Lung (tissue), 12 donors: ENCODE data around the gene GTF2I. TPM values are rescaled to one million over a fixed set of nuclear protein-coding genes. Genes with fewer than 3 reads are reported as not detected.
"Not testable (repeated sequence)": the region's sequence is repeated elsewhere in the genome, so short reads cannot be mapped to it uniquely, and the experiment has no call there.

Experiments used
- ATAC-seq: fragments of 200-7000 bp; cut with Tn5 transposase; one replicate; pipeline ENCODE4 v1.9.1; 2020; ENCODE audit warnings: moderate number of reproducible peaks; ENCODE audit not compliant: insufficient read depth, low FRiP score
- DNase-seq, 3 donors: peaks; one replicate each; pipeline ENCODE4 v3.0.0-alpha.2; 2013 to 2017
- H3K27ac ChIP-seq, 2 donors: one replicate each; pipeline ENCODE4 v1.5.1; 2013; ENCODE audit warnings: mild to moderate bottlenecking in 2 of 2, moderate library complexity in 2 of 2, control low read depth in 1 of 2, inconsistent platforms in 1 of 2, low read depth in 1 of 2, low read length in 1 of 2
- H3K27me3 ChIP-seq, 3 donors: one replicate each; pipeline ENCODE4 v1.5.1; 2013; ENCODE audit warnings: low read length in 2 of 3; ENCODE audit not compliant: control insufficient read depth in 3 of 3, insufficient read depth in 3 of 3
- H3K36me3 ChIP-seq, 4 donors: one replicate each; pipeline ENCODE4 v1.5.1; 2013; ENCODE audit warnings: low read length in 4 of 4, mild to moderate bottlenecking in 1 of 4, moderate library complexity in 1 of 4; ENCODE audit not compliant: control insufficient read depth in 4 of 4, insufficient read depth in 4 of 4
- H3K4me1 ChIP-seq, 5 donors: one replicate each; pipeline ENCODE4 v1.5.1; 2013; ENCODE audit warnings: low read length in 5 of 5, mild to moderate bottlenecking in 2 of 5, moderate library complexity in 1 of 5; ENCODE audit not compliant: control insufficient read depth in 5 of 5, insufficient read depth in 5 of 5
- H3K4me3 ChIP-seq: one replicate; pipeline ENCODE4 v1.5.1; 2013; ENCODE audit warnings: mild to moderate bottlenecking, control low read depth, moderate library complexity
- H3K9ac ChIP-seq, 2 donors: one replicate each; pipeline ENCODE4 v1.5.1; 2013; ENCODE audit warnings: low read length in 2 of 2, control low read depth in 1 of 2; ENCODE audit not compliant: insufficient read depth in 1 of 2
- H3K9me3 ChIP-seq, 4 donors: one replicate each; pipeline ENCODE4 v1.5.1; 2013; ENCODE audit warnings: low read length in 3 of 4, mild to moderate bottlenecking in 1 of 4, moderate library complexity in 1 of 4; ENCODE audit not compliant: control insufficient read depth in 4 of 4, insufficient read depth in 3 of 4
- WGBS, 2 donors: extraction: QIAGEN DNeasy Blood & Tissue Kit; methylation state at CpG; one replicate each; pipeline ENCODE4 v1.1.7; 2013; 5-methylcytosine and 5-hydroxymethylcytosine counted together
- polyA plus RNA-seq, 2 donors: library from polyadenylated mRNA; stranded (reverse); fragments of 200-250 nt; gene quantifications; one replicate each; pipeline ENCODE4 v1.2.1, GENCODE V29; 2013
- total RNA-seq, 2 donors: library from RNA; depleted of rRNA in 1 of 2; stranded (reverse); fragments of >200 nt in 1 of 2; gene quantifications; one replicate each; pipeline ENCODE4 v1.2.1, GENCODE V29; 2014 to 2021
- TF ChIP-seq, protein P1 (sequence below): IDR thresholded peaks from 2 replicates; pipeline ENCODE4 v1.5.1; 2012; ENCODE audit warnings: mild to moderate bottlenecking; ENCODE audit errors: control extremely low read depth, extremely low read depth
- donor health status: control.
- donor health status: control.
- donor health status: Bipolar disorder and iron deficiency.
- donor health status: healthy.
- donor health status: DM: yes; HTN: yes; CAD: no.

Gene GTF2I
- total and polyA plus RNA-seq, 4 donors: 27.7 to 353 (median 138) TPM

DNA sequence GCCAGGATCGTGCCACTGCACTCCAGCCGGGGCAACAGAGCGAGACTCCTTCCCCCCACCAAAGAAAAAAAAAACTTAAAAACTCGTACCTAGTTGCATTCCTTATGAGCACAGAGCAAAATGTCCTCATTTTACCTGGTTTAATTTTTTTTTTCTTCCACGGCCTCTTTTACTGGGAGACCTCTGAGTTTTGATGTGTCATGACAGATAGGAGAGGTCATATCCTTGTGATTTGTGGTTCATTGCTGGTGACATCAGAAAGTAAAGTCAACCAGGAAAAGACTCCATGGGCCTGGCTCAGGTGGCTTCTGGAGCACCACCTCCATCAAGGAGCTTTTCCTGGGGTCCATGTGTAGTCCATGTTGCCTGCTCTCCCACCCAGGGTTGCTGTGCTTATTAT, 26.3 kb downstream of the GTF2I start:
- Histone ChIP-seq H3K4me3 (no peak overlapping the region), H3K9ac (no peak overlapping the region), H3K9me3 (no peaks in the 10 kb centered on the region), H3K4me1 (peaks cover 0 to 9% (median 0%) of the 10 kb centered on the region in 5 donors), H3K36me3 (no peaks in the 10 kb centered on the region), H3K27ac (no peak overlapping the region), H3K27me3 (no peaks in the 10 kb centered on the region)
- 91 to 92% methylated on average over 5 of the region's 5 CpGs for WGBS, 2 donors
- DNase-seq: no peak
- no peak for ATAC-seq
- TF ChIP-seq, protein P1, sequence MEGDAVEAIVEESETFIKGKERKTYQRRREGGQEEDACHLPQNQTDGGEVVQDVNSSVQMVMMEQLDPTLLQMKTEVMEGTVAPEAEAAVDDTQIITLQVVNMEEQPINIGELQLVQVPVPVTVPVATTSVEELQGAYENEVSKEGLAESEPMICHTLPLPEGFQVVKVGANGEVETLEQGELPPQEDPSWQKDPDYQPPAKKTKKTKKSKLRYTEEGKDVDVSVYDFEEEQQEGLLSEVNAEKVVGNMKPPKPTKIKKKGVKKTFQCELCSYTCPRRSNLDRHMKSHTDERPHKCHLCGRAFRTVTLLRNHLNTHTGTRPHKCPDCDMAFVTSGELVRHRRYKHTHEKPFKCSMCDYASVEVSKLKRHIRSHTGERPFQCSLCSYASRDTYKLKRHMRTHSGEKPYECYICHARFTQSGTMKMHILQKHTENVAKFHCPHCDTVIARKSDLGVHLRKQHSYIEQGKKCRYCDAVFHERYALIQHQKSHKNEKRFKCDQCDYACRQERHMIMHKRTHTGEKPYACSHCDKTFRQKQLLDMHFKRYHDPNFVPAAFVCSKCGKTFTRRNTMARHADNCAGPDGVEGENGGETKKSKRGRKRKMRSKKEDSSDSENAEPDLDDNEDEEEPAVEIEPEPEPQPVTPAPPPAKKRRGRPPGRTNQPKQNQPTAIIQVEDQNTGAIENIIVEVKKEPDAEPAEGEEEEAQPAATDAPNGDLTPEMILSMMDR: no peak

- H3K36me3 ChIP-seq: peaks cover 0 to 2% (median 1%) of the 10 kb centered on the region in 4 donors
- ATAC-seq (no peak), DNase-seq (no peak)
- peaks cover 0 to 9% (median 0%) of the 10 kb centered on the region in 5 donors for H3K4me1 ChIP-seq
- no peaks in the 10 kb centered on the region for H3K27me3 ChIP-seq
- 74 to 90% methylated on average over 11 of the region's 11 CpGs for WGBS, 2 donors
- TF ChIP-seq, protein P1: no peak
- no peaks in the 10 kb centered on the region for H3K9me3 ChIP-seq
- no peak overlapping the region for H3K4me3 ChIP-seq
- no peak overlapping the region for H3K27ac ChIP-seq
- no peak overlapping the region for H3K9ac ChIP-seq
Measured at GRCh38 chr7:74684473-74684872, 27.0 kb downstream of the GTF2I start.

DNA sequence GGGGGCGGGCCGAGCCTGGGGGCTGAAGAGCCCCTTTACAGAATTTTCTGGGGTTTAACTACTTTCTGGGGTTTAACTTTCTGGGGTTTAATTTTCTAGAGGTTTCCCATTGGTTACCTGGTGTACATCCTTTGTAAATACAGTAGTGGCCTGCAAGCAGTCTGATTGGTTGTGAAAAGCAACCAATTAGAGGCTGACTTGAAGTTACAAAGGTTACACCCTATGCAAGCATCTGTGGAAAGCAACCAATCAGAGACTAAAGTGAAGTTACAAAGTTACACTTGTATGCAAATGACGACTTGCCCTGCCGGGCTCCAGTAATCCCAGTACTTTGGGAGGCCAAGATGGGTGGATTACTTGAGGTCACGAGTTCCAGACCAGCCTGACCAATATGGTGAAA, 27.4 kb downstream of the GTF2I start:
- H3K27me3 ChIP-seq: no peaks in the 10 kb centered on the region
- 95 to 96% methylated on average over 5 of the region's 5 CpGs for WGBS, 2 donors
- no peak overlapping the region for H3K4me3 ChIP-seq
- H3K27ac ChIP-seq: no peak overlapping the region
- ATAC-seq: no peak
- peaks cover 0 to 9% (median 0%) of the 10 kb centered on the region in 5 donors for H3K4me1 ChIP-seq
- no peaks in the 10 kb centered on the region for H3K9me3 ChIP-seq
- TF ChIP-seq, protein P1: no peak
- peaks cover under 1 to 6% (median 6%) of the 10 kb centered on the region in 4 donors for H3K36me3 ChIP-seq
- no peak overlapping the region for H3K9ac ChIP-seq
- no peak for DNase-seq

DNA sequence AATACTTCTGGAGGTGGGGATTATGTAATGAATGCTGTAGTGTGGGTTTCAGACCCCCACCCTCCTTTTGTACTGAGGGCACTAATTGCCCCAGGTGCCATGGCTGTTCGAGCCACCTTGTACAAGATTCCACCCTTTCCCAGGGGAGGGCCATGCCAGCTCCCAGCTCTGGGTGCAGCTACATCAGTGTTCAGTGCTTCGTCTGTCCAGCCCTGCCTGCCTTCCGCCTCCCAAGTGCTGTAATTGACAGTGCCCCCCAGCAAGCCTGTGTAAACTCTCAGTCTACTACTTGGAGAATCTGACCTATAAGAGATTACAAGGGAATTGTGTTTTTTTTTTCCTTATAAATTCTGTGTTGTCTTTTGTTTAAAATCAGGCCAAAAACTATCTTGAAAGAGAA, 33.0 kb downstream of the GTF2I start:
- peaks cover 0 to 4% (median 1%) of the 10 kb centered on the region in 4 donors for H3K9me3 ChIP-seq
- no peak overlapping the region for H3K4me3 ChIP-seq
- no peak for ATAC-seq
- H3K27me3 ChIP-seq: no peaks in the 10 kb centered on the region
- peaks cover 0 to 9% (median 0%) of the 10 kb centered on the region in 5 donors for H3K4me1 ChIP-seq
- 91 to 94% methylated on average over 3 of the region's 3 CpGs for WGBS, 2 donors
- no peak overlapping the region for H3K27ac ChIP-seq
- H3K9ac ChIP-seq: no peak overlapping the region
- DNase-seq: no peak
- H3K36me3 ChIP-seq: peaks cover 22 to 43% (median 32%) of the 10 kb centered on the region in 4 donors
- TF ChIP-seq, protein P1: no peak

DNA sequence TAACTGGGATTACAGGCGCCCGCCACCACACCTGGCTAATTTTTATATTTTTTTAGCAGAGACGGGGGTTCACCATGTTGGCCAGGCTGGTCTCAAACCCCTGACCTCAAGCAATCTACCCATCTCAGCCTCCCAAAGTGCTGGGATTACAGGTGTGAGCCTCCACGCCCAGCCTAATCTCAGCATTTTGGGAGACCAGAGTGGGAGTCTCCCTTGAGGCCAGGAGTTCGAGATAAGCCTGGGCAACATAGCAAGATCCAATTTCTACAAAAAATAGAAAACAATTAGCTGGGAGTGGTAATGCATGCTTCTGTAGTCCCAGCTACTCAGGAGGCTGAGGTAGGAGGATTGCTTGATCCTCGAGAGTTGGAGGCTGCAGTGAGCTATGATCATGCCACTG, 46.9 kb downstream of the GTF2I start:
- H3K27ac ChIP-seq, H3K4me3 ChIP-seq, H3K9me3 ChIP-seq, H3K9ac ChIP-seq, H3K4me1 ChIP-seq, ATAC-seq, H3K27me3 ChIP-seq, DNase-seq: not testable (repeated sequence)
- 98% methylated on average over 6 of the region's 6 CpGs for WGBS, 2 donors
- peaks cover 27 to 52% (median 34%) of the 10 kb centered on the region in 4 donors for H3K36me3 ChIP-seq
